NCI-H2107 (cell line): Measurements from ENCODE around the gene SCGN.
"Not testable (repeated sequence)": the region's sequence is repeated elsewhere in the genome, so short reads cannot be mapped to it uniquely, and the experiment has no call there.

Experiments used
- DNase-seq: peaks from one replicate; lab custom pipeline; 2025; lab: John Stamatoyannopoulos, UW

The SCGN gene

GRCh38 chr6:25730907-25731306 lies 78.9 kb downstream of the SCGN start:
- DNase-seq = no peak

- no peak for DNase-seq
These were observed 79.7 kb downstream of the SCGN start for GRCh38 chr6:25731721-25732120.

- no peak for DNase-seq
These were observed 80.6 kb downstream of the SCGN start for GRCh38 chr6:25732468-25733198.

GRCh38 chr6:25735261-25735660 lies 83.2 kb downstream of the SCGN start:
- DNase-seq = no peak

GRCh38 chr6:25743868-25744267 lies 91.9 kb downstream of the SCGN start:
- no peak for DNase-seq

GRCh38 chr6:25745836-25746235 lies 93.8 kb downstream of the SCGN start:
- DNase-seq = no peak

- no peak for DNase-seq
These were observed 95.0 kb downstream of the SCGN start for GRCh38 chr6:25746968-25747367.

- DNase-seq = no peak
These were observed 95.5 kb downstream of the SCGN start for GRCh38 chr6:25747477-25747876.

GRCh38 chr6:25748049-25748448 lies 96.0 kb downstream of the SCGN start:
- DNase-seq = no peak

GRCh38 chr6:25748601-25749517 lies 96.8 kb downstream of the SCGN start:
- not testable (repeated sequence) for DNase-seq

GRCh38 chr6:25749837-25750236 lies 97.8 kb downstream of the SCGN start:
- no peak for DNase-seq

- DNase-seq = no peak
These were observed 98.9 kb downstream of the SCGN start for GRCh38 chr6:25750906-25751305.
